ENCODE results near the gene YPEL2. TPM values are rescaled to one million over a fixed set of nuclear protein-coding genes. Genes with fewer than 3 reads are reported as not detected.

YPEL2 gene
- total RNA-seq, 1 experiment from 2014 or later, result 0.98 TPM

GRCh38 chr17:59327121-59327980 is 4.1 kb upstream of the YPEL2 start:
- no peak for TF ChIP-seq CTCF (conservative IDR thresholded peaks at IDR 0.05)
- Histone ChIP-seq H3K23me2 (ENCODE audit: insufficient read length, low read depth, low read length, poor library complexity, severe bottlenecking) (peaks cover 3% of the 10 kb centered on the region), H3K56ac (ENCODE audit: insufficient read length, low read depth, low read length) (no peak overlapping the region), H4K20me1 (ENCODE audit: control insufficient read depth, insufficient read depth, insufficient read length) (no peaks in the 10 kb centered on the region), H3K14ac (ENCODE audit: insufficient read depth, low read length) (no peak overlapping the region), H2AFZ (ENCODE audit: low read length) (no peak overlapping the region), H3K9me3 (ENCODE audit: control insufficient read depth, low read depth, low read length) (no peaks in the 10 kb centered on the region), H3K23ac (ENCODE audit: insufficient read length, low read depth, low read length) (no peak overlapping the region), H3K4ac (ENCODE audit: low read depth, low read length) (no peak overlapping the region), H2BK120ac (ENCODE audit: low read depth, low read length, poor library complexity, severe bottlenecking) (no peak overlapping the region), H3K27me3 (ENCODE audit: insufficient read depth, low read length) (no peaks in the 10 kb centered on the region; the same call in 1 of the 2 replicates), H2AK5ac (ENCODE audit: insufficient read length, low read length) (no peak overlapping the region), H3K4me2 (ENCODE audit: insufficient read depth, insufficient read length, low read length) (no peak overlapping the region), H2BK12ac (ENCODE audit: insufficient read length, low read depth, low read length) (no peak overlapping the region), H3K27ac (ENCODE audit: insufficient read length, low read depth, low read length) (no peak overlapping the region), H3K4me1 (ENCODE audit: insufficient read depth, low read length) (peaks cover 3% of the 10 kb centered on the region; the same call in 1 of the 2 replicates), H2BK5ac (ENCODE audit: insufficient read length, low read length) (no peak overlapping the region), H3K9ac (ENCODE audit: extremely low read depth, insufficient read length, low read length) (no peak overlapping the region), H4K5ac (ENCODE audit: insufficient read length, low read depth, low read length) (no peak overlapping the region), H3T11ph (ENCODE audit: low read length) (no peak overlapping the region), H4K91ac (ENCODE audit: insufficient read length, low read depth, low read length) (no peak overlapping the region), H3K18ac (ENCODE audit: insufficient read length, low read depth, low read length) (no peak overlapping the region), H2BK15ac (ENCODE audit: low read depth, low read length) (no peak overlapping the region), H3K79me1 (ENCODE audit: insufficient read depth, low read depth, low read length, poor library complexity, severe bottlenecking) (no peaks in the 10 kb centered on the region), H3K79me2 (ENCODE audit: insufficient read depth, low read length) (no peaks in the 10 kb centered on the region), H2BK20ac (ENCODE audit: low read depth, low read length, poor library complexity, severe bottlenecking) (no peak overlapping the region), H4K8ac (replicated peaks; ENCODE audit: insufficient read length, low read depth, low read length) (no peak overlapping the region)
- H3K4me1 Mint-ChIP-seq, result peaks cover 29 to 31% of the 10 kb centered on the region in 2 experiments
- H3K27ac Mint-ChIP-seq, result no peak overlapping the region; a peak in 1 of 7 replicates
- no peak for DNase-seq
- H3K9me3 Mint-ChIP-seq, result no peaks in the 10 kb centered on the region
- no peaks in the 10 kb centered on the region for H3K36me3 Mint-ChIP-seq (ENCODE audit: insufficient read depth in 1 of 3, low read depth in 3 of 3)
- H3K27me3 Mint-ChIP-seq (ENCODE audit: low read depth), result peaks cover under 1% of the 10 kb centered on the region; the same call in 1 of the 2 replicates
- no peak overlapping the region for H3K4me3 Mint-ChIP-seq
- no CpG with 5 or more reads among the region's 5 CpGs for WGBS (ENCODE audit: extremely low coverage, insufficient read length, low lambda C conversion rate)
